ENCODE results near the gene MSI2. TPM values are rescaled to one million over a fixed set of nuclear protein-coding genes. Genes with fewer than 3 reads are reported as not detected.

MSI2 gene
- total RNA-seq, 2 experiments from 2014 or later, result 65.7 to 71.9 TPM

DNA sequence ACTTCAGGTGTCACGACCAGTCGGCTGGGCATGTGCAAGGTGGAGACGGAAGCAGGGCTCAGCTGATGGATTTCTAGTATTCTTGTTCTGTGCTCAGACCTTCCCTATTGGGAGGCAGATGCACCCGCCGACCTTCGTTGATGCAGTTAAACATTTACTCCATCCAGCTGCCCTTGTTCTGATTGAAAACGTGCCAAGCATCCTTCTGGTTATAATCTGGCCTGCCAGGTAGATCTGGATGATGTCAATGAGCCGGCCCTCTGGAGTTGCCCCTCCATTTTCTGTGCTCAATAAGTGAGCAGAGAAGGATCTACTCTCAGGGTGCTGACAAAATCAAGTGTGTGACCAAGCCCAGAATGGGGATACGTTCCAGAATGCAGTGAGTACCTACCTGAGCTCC lies 450.4 kb downstream of the MSI2 start:
- H3K9me3 Mint-ChIP-seq, result peaks cover 8% of the 10 kb centered on the region
- no peaks in the 10 kb centered on the region for H3K36me3 Mint-ChIP-seq
- no peak for DNase-seq
- intact Hi-C loops (cut with micrococcal nuclease), result no loop called here
- no peak overlapping the region for H3K27ac Mint-ChIP-seq
- no peak overlapping the region for H3K4me3 Mint-ChIP-seq
- ChIA-PET POLR2A (no interaction called here), CTCF (no interaction called here)
- no peaks in the 10 kb centered on the region for H3K4me1 Mint-ChIP-seq (ENCODE audit: low read depth)
- no peaks in the 10 kb centered on the region for H3K27me3 Mint-ChIP-seq

DNA sequence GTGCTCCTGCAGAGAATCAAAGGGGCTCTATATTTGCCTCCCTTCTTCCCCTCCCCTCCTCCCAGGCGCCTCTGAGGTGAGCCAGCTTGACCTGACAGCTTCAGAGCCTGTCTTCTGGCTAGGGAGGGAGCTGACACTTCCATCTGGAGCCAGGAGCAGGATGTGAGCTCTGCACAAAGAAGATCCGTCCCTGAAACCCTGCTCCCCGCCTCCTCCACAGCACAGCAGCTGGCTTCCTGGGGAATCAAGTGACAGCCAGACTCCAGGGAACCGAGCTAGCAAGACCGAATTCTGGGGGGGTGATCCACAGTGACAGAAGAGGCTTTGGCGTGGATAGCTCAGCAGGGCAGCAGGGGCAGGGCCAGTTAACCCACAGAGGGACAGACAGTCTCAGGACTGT lies 451.6 kb downstream of the MSI2 start:
- Mint-ChIP-seq H3K4me3 (no peak overlapping the region), H3K27ac (no peak overlapping the region), H3K9me3 (peaks cover 8% of the 10 kb centered on the region), H3K36me3 (no peaks in the 10 kb centered on the region), H3K27me3 (no peaks in the 10 kb centered on the region), H3K4me1 (ENCODE audit: low read depth) (no peaks in the 10 kb centered on the region)
- ChIA-PET POLR2A (no interaction called here), CTCF (interaction anchor here (1.5 kb wide), 1 partner anchor 36 kb away, joined by 4 read pairs; no protein-coding TSS in a partner anchor)
- no peak for DNase-seq
- intact Hi-C loops (cut with micrococcal nuclease), result no loop called here

DNA sequence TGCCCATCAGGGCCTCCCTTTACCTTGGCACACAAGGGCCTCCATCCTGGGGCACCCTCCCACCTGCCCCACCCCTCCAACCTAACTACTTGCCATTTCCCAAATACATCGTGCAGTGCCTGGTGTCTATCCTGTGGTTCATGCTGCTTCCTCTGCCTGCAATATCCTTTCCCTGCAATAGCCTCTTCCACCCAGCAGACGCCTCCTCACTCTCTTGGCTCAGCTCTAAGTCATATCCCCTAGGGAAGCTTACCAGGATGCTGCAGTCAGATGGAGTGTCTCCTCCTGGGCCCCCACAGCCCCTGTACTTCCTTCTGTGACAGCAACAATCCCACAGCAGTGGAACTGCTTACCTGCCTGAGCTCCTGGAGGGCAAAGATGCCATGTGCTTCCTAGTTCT lies 452.1 kb downstream of the MSI2 start:
- no peak overlapping the region for H3K4me3 Mint-ChIP-seq
- no peak overlapping the region for H3K27ac Mint-ChIP-seq
- POLR2A ChIA-PET, result no interaction called here
- no peaks in the 10 kb centered on the region for H3K4me1 Mint-ChIP-seq (ENCODE audit: low read depth)
- H3K36me3 Mint-ChIP-seq, result no peaks in the 10 kb centered on the region
- CTCF ChIA-PET, result interaction anchor here (1.5 kb wide), 1 partner anchor 37 kb away, joined by 4 read pairs; no protein-coding TSS in a partner anchor
- H3K9me3 Mint-ChIP-seq, result peaks cover 8% of the 10 kb centered on the region
- no peak for DNase-seq
- intact Hi-C loops (cut with micrococcal nuclease), result no loop called here
- peaks cover under 1% of the 10 kb centered on the region for H3K27me3 Mint-ChIP-seq

DNA sequence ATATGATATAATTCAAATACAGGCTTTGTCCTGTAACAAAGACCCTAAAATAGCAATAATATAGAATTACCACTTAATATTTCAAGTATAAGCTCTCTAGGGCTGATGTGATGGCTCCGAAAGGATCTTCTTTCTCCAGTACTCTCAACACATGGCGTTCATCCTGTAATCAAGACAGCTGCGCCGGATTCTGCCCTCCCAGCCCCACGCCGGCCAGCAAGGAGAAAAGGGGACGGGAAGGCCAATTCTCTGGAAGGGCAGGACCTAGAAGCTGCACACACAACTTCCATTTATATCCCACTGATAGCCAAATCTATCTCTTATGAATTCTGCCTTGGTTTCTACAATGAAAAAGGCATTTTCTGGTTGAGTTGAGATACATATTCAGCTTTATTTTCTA lies 456.8 kb downstream of the MSI2 start:
- Mint-ChIP-seq H3K27me3 (peaks cover 14% of the 10 kb centered on the region), H3K4me3 (no peak overlapping the region), H3K9me3 (peaks cover 8% of the 10 kb centered on the region), H3K4me1 (ENCODE audit: low read depth) (no peaks in the 10 kb centered on the region), H3K27ac (no peak overlapping the region), H3K36me3 (no peaks in the 10 kb centered on the region)
- CTCF ChIA-PET, result no interaction called here
- POLR2A ChIA-PET, result no interaction called here
- intact Hi-C loops (cut with micrococcal nuclease), result no loop called here
- DNase-seq, result no peak

DNA sequence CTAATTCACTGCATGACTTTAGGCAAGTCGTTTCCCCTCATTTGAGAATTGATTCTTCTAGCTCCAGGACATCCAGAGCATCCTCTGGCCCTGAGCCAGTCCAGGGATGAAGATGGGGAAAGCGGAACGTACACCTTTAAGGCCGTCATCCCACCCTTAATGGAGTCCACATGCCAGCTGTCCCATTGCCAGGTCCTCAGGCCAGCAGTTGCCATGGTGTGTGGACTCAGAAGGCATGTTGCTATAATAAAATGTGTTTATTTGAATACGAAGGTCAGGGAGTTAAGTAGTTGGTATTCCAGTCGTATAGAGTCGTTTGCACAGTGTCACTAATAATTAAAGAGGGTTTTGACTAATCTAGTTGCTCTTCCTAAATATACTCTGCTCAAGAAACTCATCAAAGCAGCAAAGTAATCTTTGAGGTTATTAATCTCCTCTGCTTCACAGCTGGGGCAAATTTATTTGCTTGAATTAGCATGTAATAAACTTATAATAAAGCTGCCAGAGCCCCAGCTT lies 458.4 kb downstream of the MSI2 start:
- Mint-ChIP-seq H3K36me3 (no peaks in the 10 kb centered on the region), H3K27me3 (peaks cover 14% of the 10 kb centered on the region), H3K27ac (no peak overlapping the region), H3K4me3 (no peak overlapping the region), H3K4me1 (ENCODE audit: low read depth) (no peaks in the 10 kb centered on the region), H3K9me3 (peaks cover 5% of the 10 kb centered on the region)
- ChIA-PET POLR2A (no interaction called here), CTCF (no interaction called here)
- DNase-seq, result no peak
- intact Hi-C loops (cut with micrococcal nuclease), result no loop called here

DNA sequence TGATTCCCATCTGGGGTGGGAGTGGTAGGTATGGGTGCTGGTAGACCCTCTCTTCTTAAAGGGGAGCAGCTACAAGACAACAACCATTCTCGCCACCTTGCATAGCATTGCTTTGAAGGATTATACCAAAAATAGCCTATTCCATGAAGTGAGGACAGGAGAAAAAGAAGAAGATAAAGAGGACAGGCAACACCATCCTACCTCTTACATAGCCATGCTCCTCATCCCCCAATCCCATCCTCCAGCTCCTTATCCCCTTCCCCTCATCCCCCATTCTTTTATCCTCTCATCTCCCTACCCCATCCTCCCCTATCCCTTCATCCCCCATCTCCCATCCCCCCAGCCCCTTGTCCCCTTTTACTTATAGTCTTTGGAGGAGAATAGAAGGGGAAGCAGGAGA lies 459.7 kb downstream of the MSI2 start:
- ChIA-PET POLR2A (no interaction called here), CTCF (no interaction called here)
- Mint-ChIP-seq H3K36me3 (no peaks in the 10 kb centered on the region), H3K27ac (no peak overlapping the region), H3K4me1 (ENCODE audit: low read depth) (no peaks in the 10 kb centered on the region), H3K4me3 (no peak overlapping the region), H3K9me3 (no peaks in the 10 kb centered on the region), H3K27me3 (peaks cover 14% of the 10 kb centered on the region)
- no peak for DNase-seq
- intact Hi-C loops (cut with micrococcal nuclease), result no loop called here

DNA sequence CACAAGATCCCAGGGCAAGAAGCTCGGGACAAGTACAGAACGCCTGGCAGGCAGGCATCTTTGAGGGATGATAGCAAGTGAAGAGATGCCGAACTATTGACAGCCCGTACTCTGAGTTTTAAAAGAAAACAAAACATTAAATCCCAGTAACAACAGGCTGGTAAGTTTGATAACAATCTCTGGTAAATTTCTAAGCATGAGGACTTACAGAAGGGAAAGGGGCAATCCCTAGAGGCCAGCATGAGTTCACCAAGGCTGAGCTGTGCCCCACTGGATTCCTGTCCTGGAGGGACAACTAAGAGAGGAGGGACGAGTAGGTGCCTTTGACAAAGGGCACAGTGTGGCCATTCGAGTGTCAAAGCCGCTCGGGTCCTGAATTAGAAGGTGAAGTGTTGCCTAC lies 462.6 kb downstream of the MSI2 start:
- ChIA-PET POLR2A (no interaction called here), CTCF (interaction anchor here (1.3 kb wide), 1 partner anchor 65 kb away, joined by 4 read pairs; no protein-coding TSS in a partner anchor)
- intact Hi-C loops (cut with micrococcal nuclease), result no loop called here
- H3K27me3 Mint-ChIP-seq, result peaks cover 10% of the 10 kb centered on the region
- H3K9me3 Mint-ChIP-seq, result no peaks in the 10 kb centered on the region
- H3K4me3 Mint-ChIP-seq, result no peak overlapping the region
- H3K27ac Mint-ChIP-seq, result no peak overlapping the region
- no peak for DNase-seq
- no peaks in the 10 kb centered on the region for H3K4me1 Mint-ChIP-seq (ENCODE audit: low read depth)
- no peaks in the 10 kb centered on the region for H3K36me3 Mint-ChIP-seq

DNA sequence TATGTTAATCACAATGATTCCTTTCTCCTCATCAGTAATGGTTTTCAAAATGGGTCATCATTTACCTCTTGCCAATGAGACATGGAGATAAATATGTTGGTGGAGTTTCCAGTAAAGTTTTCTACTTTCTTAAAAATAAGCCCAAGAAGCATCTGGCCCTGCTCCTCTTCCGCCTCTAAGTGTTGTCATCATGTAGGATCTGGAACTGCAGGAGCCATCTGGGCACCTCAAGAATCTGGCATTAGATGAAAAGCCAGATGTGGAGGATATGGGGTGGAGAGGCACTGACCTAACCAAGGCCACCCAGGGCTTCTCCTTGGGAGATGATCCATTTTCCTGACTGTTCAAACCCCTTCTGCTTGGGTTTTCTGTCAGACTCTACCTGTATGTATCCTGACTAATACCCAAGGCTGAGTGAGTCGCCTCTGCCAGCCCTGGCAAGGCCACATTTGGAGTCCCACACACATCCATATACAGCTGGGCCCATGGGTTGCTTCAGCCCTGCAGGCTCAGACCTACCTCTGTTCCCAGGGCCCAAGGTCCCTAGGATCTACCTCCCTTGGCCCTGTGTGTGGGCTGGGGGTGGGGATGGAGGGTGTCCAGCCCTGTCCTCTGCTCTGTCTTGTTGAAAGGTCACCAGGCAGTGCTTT lies 464.2 kb downstream of the MSI2 start:
- ChIA-PET POLR2A (no interaction called here), CTCF (interaction anchor here (1.2 to 1.5 kb wide), 2 partner anchors 49 to 63 kb away, joined by 3 to 5 read pairs; no protein-coding TSS in a partner anchor)
- Mint-ChIP-seq H3K36me3 (no peaks in the 10 kb centered on the region), H3K27me3 (peaks cover under 1% of the 10 kb centered on the region), H3K27ac (no peak overlapping the region), H3K4me1 (ENCODE audit: low read depth) (peaks cover 2% of the 10 kb centered on the region), H3K9me3 (no peaks in the 10 kb centered on the region), H3K4me3 (no peak overlapping the region)
- intact Hi-C loops (cut with micrococcal nuclease), result no loop called here
- DNase-seq, result no peak

DNA sequence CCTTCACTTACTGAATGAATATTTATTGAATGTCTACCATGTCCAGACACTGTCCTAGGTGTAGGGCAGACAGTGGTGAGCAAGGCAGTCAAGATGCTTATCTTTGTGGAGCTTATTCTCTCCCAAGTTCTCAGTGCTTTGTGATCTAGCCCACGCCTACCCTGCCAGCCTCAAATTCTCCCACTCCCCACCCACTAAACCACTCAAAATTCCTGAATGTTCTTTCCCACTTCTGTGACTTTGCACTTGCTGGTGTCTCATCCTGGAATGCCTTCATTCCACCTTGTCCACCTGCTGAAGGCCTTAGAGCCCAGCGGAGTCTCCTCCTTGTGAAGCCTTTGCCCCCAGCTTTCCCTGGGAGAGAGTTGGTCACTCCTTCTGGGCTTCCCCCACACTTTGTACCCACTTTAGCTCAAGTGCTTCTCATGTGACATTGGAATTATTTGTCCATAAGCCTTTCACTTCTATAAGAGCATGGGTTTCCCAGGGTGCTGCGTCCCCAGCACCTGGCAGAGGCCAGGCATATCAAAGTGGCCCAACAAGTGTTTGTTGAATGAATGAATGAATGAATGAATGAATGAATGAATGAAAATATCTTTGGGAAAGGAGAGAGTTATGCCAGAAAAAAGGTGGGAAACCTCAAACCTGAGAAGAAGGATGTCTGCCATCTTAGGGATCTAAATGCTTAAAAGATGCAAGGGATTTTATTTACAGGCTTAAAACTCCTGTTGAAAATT lies 465.8 kb downstream of the MSI2 start:
- intact Hi-C loops (cut with micrococcal nuclease), result no loop called here
- CTCF ChIA-PET, result interaction anchor here (1.2 kb wide), 1 partner anchor 61 kb away, joined by 5 read pairs; no protein-coding TSS in a partner anchor
- H3K4me3 Mint-ChIP-seq, result no peak overlapping the region
- H3K9me3 Mint-ChIP-seq, result no peaks in the 10 kb centered on the region
- no peak for DNase-seq
- no peak overlapping the region for H3K27ac Mint-ChIP-seq
- no peaks in the 10 kb centered on the region for H3K27me3 Mint-ChIP-seq
- peaks cover 2% of the 10 kb centered on the region for H3K4me1 Mint-ChIP-seq (ENCODE audit: low read depth)
- H3K36me3 Mint-ChIP-seq, result no peaks in the 10 kb centered on the region
- POLR2A ChIA-PET, result no interaction called here

DNA sequence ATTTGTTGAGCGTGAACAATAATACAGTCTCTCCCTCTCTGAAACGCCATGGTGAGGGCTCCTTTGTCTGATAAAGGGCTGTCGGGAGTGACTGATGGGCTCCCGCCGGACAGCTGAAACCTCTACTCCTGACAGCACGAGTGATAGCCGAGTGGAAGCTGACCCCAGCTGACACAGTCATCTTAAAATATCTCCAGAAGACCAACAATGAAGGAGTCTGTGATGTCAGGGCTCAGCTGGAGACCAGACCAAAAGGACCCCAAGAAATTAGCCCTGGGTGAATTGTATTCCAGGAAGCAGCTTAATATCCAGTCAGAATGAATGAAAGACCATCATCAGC lies 466.4 kb downstream of the MSI2 start:
- Mint-ChIP-seq H3K36me3 (no peaks in the 10 kb centered on the region), H3K27me3 (no peaks in the 10 kb centered on the region), H3K4me1 (ENCODE audit: low read depth) (peaks cover 2% of the 10 kb centered on the region), H3K27ac (no peak overlapping the region), H3K4me3 (no peak overlapping the region), H3K9me3 (no peaks in the 10 kb centered on the region)
- ChIA-PET CTCF (no interaction called here), POLR2A (no interaction called here)
- intact Hi-C loops (cut with micrococcal nuclease), result no loop called here
- no peak for DNase-seq

DNA sequence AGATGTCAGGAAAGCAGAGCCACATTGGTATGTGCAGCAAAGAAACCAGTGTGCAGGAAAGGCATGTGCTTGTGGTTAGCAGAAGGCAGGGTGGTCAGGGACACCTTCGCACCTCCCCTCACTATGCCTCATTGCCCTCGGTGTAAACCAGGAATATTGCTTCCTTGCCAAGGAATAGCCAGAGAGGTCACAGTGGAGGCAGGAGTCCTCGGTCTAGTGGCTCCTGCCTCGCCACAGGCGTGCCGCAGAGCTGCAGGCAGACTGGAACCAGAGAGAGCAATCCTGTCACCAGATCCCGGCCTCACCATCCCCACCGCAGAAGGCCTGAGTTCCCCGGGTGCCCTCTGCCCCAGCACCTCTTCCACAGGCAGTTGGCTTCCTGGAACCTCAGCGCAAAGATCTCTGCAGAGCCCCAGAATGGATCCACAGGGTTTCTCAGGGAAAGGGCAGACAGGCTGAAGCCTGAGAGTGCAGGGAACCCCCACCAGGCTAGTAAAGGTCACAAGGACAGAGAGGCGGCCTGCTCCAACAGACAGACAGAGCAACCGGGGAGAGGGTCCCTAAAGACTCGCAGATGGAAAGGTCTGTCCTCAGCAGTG lies 467.2 kb downstream of the MSI2 start:
- Mint-ChIP-seq H3K4me3 (no peak overlapping the region), H3K9me3 (no peaks in the 10 kb centered on the region), H3K27ac (no peak overlapping the region), H3K36me3 (no peaks in the 10 kb centered on the region), H3K27me3 (no peaks in the 10 kb centered on the region), H3K4me1 (ENCODE audit: low read depth) (peaks cover 2% of the 10 kb centered on the region)
- DNase-seq, result no peak
- ChIA-PET CTCF (no interaction called here), POLR2A (no interaction called here)
- intact Hi-C loops (cut with micrococcal nuclease), result no loop called here

DNA sequence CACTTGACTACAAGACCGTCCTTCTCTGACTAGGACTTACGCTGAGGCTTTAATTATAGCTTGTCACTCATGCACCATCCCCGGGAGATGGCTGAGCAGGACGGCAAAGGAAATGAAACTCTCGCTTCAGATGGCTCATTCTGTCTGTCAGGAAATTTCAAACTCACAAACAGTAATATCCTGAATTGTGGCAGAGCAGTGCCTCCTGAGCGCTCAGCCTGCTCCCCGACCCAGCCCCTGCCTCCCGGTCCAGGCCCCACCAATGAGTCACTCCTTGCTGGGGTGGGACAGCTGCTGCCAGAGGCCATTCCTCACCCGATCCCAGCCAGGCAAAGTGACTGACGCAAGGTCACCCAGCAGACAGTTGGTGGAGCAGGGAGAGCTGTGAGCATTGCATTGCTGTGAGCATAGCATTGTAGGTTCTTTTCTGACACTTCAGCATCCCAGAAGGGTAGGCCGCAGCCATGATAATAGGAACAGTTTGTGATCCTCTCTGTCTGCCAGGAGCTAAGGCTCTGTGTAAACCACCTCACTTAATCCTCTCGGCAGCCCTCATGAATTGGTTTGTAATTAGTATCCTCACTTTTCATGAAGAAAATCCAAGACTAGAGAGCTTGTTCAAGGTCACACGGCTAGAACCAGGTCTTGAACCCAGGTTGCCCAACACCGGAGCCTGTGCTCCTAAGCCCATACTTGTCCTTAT lies 467.9 kb downstream of the MSI2 start:
- H3K9me3 Mint-ChIP-seq, result no peaks in the 10 kb centered on the region
- no peak overlapping the region for H3K4me3 Mint-ChIP-seq
- H3K4me1 Mint-ChIP-seq (ENCODE audit: low read depth), result peaks cover 2% of the 10 kb centered on the region
- POLR2A ChIA-PET, result no interaction called here
- peak; percentile 16 for DNase-seq
- no peaks in the 10 kb centered on the region for H3K36me3 Mint-ChIP-seq
- intact Hi-C loops (cut with micrococcal nuclease), result no loop called here
- H3K27ac Mint-ChIP-seq, result no peak overlapping the region
- H3K27me3 Mint-ChIP-seq, result no peaks in the 10 kb centered on the region
- CTCF ChIA-PET, result interaction anchor here (1.4 kb wide), 1 partner anchor 481 kb away, joined by 6 read pairs; no protein-coding TSS in a partner anchor

Measured in activated CD4-positive, alpha-beta memory T cell treated with anti-CD3 and anti-CD28 coated beads for 36 hours (primary cell).